K562 (cell line): Measurements from ENCODE around the gene DCST1. TPM values are rescaled to one million over a fixed set of nuclear protein-coding genes. Genes with fewer than 3 reads are reported as not detected.

Experiments used
- ADNP ChIP-seq: fragments of 200-800 bp; sonication (Bioruptor generic); IDR thresholded peaks from 2 replicates; pipeline ENCODE4 v1.6.1; 2016; ENCODE audit warnings: missing genetic modification characterization, missing compliant biosample characterization
- BHLHE40 ChIP-seq: IDR thresholded peaks from 2 replicates; pipeline ENCODE4 v1.6.1; 2011; ENCODE audit warnings: low read length, improper control_type of control experiment
- CBFA2T3 ChIP-seq: fragments of 450-650 bp; IDR thresholded peaks from 2 replicates; pipeline ENCODE4 v1.6.1; 2017
- E2F5 ChIP-seq: sonication (generic); formaldehyde crosslinking; IDR thresholded peaks from 2 replicates; pipeline ENCODE4 v1.8.0; 2022; ENCODE audit warnings: mild to moderate bottlenecking, missing genetic modification reagents
- FOXJ2 ChIP-seq: fragments of 200-800 bp; sonication (Bioruptor generic); IDR thresholded peaks from 2 replicates; pipeline ENCODE4 v1.6.1; 2016; ENCODE audit warnings: missing genetic modification characterization, missing compliant biosample characterization
- GATAD2A ChIP-seq: fragments of 450-650 bp; IDR thresholded peaks from 2 replicates; pipeline ENCODE4 v1.6.1; 2017
- NR0B1 ChIP-seq: fragments of 450-650 bp; IDR thresholded peaks from one replicate; pipeline ENCODE4 v1.6.1; 2018; ENCODE audit warnings: mild to moderate bottlenecking, moderate library complexity; ENCODE audit not compliant: partially characterized antibody
- POLR2AphosphoS5 ChIP-seq: IDR thresholded peaks from 2 replicates; pipeline ENCODE4 v1.6.1; 2011; ENCODE audit warnings: mild to moderate bottlenecking, low read depth, low read length, moderate library complexity; ENCODE audit not compliant: control insufficient read depth, insufficient read depth
- PYGO2 ChIP-seq: fragments of 450-650 bp; IDR thresholded peaks from 2 replicates; pipeline ENCODE4 v1.6.1; 2016; ENCODE audit warnings: mild to moderate bottlenecking, missing genetic modification characterization, moderate library complexity, missing compliant biosample characterization
- REST ChIP-seq, 2 experiments: fragments of 450-650 bp; formaldehyde crosslinking in 1 of 2; IDR thresholded peaks; 2 replicates each; pipeline versions ENCODE4 v1.4.0 to v1.6.1; 2014 to 2020; ENCODE audit warnings: mild to moderate bottlenecking in 2 of 2, borderline replicate concordance in 1 of 2, low read depth in 1 of 2
- RNF2 ChIP-seq: sonication (generic); IDR thresholded peaks from 2 replicates; pipeline ENCODE4 v1.6.1; 2016
- SMARCA4 ChIP-seq: fragments of 450-650 bp; IDR thresholded peaks from 2 replicates; pipeline ENCODE4 v1.6.1; 2016
- SMARCB1 ChIP-seq: IDR thresholded peaks from 2 replicates; pipeline ENCODE4 v1.6.1; 2011; ENCODE audit warnings: improper control_type of control experiment, low read depth; ENCODE audit not compliant: insufficient read length
- TEAD4 ChIP-seq, 2 experiments: sonication (generic) in 1 of 2; formaldehyde crosslinking in 1 of 2; IDR thresholded peaks; 2 replicates each; pipeline versions ENCODE4 v1.6.1 to v1.8.0; 2012 to 2022; ENCODE audit warnings: borderline replicate concordance in 1 of 2, inconsistent platforms in 1 of 2, low read length in 1 of 2, mild to moderate bottlenecking in 1 of 2, missing genetic modification reagents in 1 of 2
- TRIM25 ChIP-seq: fragments of 450-650 bp; IDR thresholded peaks from 2 replicates; pipeline ENCODE4 v1.7.0; 2016; ENCODE audit warnings: borderline replicate concordance
- ZNF561 ChIP-seq: fragments of 450-650 bp; formaldehyde crosslinking; conservative IDR thresholded peaks from 2 replicates; pipeline ENCODE4 v1.4.0; 2020; ENCODE audit warnings: mild to moderate bottlenecking, moderate library complexity
- polyA plus RNA-seq, 8 experiments: library from polyadenylated mRNA; depleted of rRNA in 4 of 8; stranded (reverse) in 5 of 8; unstranded in 3 of 8; fragments of >200 nt; fragmentation: Nextera tagmentation in 2 of 8; fragmentation: Illumina TruSeq in 1 of 8; extraction: Ambion mirVana in 2 of 8; extraction: Trizol in 1 of 8; gene quantifications; 2 replicates each; pipeline versions ENCODE4 v1.2.1 to v1.2.3, GENCODE V29; 2011 to 2014; ENCODE audit warnings: inconsistent platforms in 1 of 8, missing spikeins in 1 of 8
- total RNA-seq, 7 experiments: library from RNA; depleted of rRNA in 6 of 7; stranded (reverse); fragments of >200 nt in 6 of 7; fragmentation: Illumina TruSeq in 2 of 7; extraction: Trizol in 2 of 7; gene quantifications; 2 replicates each; pipeline versions ENCODE4 v1.2.1 to v1.2.3, GENCODE V29; 2011 to 2021; ENCODE audit warnings: low replicate concordance in 1 of 7

Gene DCST1
- total and polyA plus RNA-seq, 9 of the 15 experiments (the other 6 are each of a cell fraction or from before 2014, with no cell fraction given) = not detected

GRCh38 chr1:155077346-155077745 lies 43.7 kb downstream of the DCST1 start (continued):
- TF ChIP-seq NR0B1 (no peak), REST (IDR thresholded peaks at IDR 0.05; ENCODE audit: borderline replicate concordance) (peak; percentile 47), REST (CRISPR knock-in tag; IDR thresholded peaks at IDR 0.05; ENCODE audit: low read depth) (no peak), ADNP (tag) (no peak), FOXJ2 (no peak), PYGO2 (tag) (no peak), SMARCB1 (no peak), RNF2 (0 out of 2 replicates have a peak, but pooled peaks have one; percentile 25), POLR2AphosphoS5 (peak; percentile 45; the same call in 1 of the 2 replicates), CBFA2T3 (peak; percentile 78), TEAD4 (IDR thresholded peaks at IDR 0.05; ENCODE audit: low read length) (peak; percentile 67; the same call in 1 of the 2 replicates), TEAD4 (CRISPR knock-in tag; IDR thresholded peaks at IDR 0.05; ENCODE audit: borderline replicate concordance) (no peak), E2F5 (CRISPR knock-in tag) (no peak), SMARCA4 (0 out of 2 replicates have a peak, but pooled peaks have one; percentile 34), ZNF561 (no peak), TRIM25 (no peak), BHLHE40 (peak; percentile 37; the same call in 1 of the 2 replicates), GATAD2A (no peak)
